ENCODE results near the gene ECM2.
"Not testable (repeated sequence)": the region's sequence is repeated elsewhere in the genome, so short reads cannot be mapped to it uniquely, and the experiment has no call there.

ECM2 gene

DNA sequence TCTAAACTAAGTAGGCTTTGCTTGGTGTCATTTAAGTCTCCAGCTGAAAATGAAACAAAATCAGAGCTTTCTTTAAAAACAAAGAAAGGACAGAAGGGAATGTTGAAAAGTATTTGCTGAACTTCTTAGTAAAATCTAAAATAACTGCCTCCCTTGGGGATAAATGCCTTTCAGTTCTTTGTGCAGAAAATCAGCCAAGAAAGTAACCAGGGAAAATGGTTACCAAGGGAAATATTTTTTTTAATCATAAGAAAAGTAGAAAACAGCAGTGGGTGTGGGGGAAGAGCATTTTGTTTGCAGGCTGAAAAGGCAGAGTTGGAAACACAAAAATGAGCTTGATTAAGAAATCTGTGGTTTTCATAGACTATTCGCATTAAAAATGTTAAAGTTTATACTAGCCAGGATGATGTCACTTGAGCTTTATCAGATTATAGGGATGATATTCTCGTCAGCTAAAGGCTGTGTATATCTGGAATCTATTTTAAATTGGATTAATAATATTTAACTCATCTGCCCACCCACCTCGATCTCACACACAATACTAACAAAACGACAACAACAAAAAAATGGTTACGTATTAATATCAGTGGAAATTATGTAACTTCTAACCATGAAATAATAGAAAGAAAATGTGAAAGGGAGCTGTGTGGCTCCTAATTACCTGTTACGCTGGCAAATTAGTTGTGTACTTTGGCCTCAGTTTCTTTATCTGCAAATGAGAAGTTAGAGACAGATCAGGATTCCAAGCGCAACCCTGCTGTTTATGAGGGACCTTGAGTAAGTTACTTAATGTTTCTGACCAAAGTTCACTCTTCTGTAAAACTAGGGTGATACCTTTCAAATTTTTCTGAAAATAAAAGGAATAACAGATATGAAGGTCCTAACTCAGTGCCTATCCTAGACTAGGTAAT lies at the start of gene ECM2:
TSS of gene ECM2 (minus strand) at position 51 of the 911 bp plus-strand sequence. CDS start 13,124 bp downstream, outside the sequence.
- DNase-seq: no peak

DNA sequence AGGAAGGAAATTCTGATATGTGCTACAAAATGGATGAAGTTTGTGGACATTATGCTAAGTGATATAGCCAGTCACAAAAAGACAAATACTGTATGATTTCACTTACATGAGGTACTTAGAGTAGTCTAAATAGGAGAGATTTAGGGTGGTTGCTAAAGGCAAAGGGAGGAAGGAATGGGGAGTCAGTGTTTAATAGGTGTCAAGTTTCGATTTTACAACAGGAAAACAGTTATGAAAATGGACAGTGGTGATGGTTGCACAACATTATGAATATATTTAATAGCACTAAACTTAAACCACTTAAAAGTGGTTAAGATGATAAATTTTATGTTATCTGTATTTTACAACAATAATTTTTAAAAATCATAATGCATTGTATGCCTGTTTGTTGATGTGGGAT lies 40.4 kb upstream of the ECM2 start:
- DNase-seq: no peak

- not testable (repeated sequence) for DNase-seq
These were observed 37.8 kb upstream of the ECM2 start for GRCh38 chr9:92573612-92574011.

DNA sequence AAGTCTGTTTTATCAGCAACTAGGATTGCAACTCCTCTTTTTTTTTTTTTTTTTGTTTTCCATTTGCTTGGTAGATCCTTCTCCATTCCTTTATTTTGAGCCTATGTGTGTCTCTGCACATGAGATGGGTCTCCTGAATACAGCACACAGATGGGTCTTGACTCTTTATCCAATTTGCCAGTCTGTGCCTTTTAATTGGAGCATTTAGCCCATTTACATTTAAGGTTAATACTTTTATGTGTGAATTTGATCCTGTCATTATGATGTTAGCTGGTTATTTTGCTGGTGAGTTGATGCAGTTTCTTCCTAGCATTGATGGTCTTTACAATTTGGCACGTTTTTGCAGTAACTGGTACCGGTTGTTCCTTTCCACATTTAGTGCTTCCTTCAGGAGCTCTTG lies 36.1 kb upstream of the ECM2 start:
- not testable (repeated sequence) for DNase-seq

GRCh38 chr9:92564982-92565381 lies 29.2 kb upstream of the ECM2 start:
- DNase-seq: no peak

DNA sequence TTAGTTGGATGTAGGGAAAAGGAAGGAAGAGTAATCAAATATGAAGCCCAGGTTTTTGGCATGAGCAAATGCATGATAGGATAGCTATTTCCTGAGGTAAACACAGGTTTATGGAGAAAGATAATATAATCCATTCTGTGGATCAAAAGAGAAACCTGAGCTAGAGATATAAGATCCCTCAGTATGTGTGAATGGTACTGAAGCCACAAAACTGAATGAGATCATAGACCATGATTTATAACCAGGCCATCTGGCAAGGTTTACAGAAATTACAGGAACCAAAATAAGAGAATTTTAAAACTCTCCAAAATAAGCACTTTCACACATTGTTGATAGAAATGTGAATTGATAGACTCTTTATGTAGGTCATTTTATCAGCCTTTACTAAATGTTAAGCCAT lies 28.7 kb upstream of the ECM2 start:
- DNase-seq: no peak

DNA sequence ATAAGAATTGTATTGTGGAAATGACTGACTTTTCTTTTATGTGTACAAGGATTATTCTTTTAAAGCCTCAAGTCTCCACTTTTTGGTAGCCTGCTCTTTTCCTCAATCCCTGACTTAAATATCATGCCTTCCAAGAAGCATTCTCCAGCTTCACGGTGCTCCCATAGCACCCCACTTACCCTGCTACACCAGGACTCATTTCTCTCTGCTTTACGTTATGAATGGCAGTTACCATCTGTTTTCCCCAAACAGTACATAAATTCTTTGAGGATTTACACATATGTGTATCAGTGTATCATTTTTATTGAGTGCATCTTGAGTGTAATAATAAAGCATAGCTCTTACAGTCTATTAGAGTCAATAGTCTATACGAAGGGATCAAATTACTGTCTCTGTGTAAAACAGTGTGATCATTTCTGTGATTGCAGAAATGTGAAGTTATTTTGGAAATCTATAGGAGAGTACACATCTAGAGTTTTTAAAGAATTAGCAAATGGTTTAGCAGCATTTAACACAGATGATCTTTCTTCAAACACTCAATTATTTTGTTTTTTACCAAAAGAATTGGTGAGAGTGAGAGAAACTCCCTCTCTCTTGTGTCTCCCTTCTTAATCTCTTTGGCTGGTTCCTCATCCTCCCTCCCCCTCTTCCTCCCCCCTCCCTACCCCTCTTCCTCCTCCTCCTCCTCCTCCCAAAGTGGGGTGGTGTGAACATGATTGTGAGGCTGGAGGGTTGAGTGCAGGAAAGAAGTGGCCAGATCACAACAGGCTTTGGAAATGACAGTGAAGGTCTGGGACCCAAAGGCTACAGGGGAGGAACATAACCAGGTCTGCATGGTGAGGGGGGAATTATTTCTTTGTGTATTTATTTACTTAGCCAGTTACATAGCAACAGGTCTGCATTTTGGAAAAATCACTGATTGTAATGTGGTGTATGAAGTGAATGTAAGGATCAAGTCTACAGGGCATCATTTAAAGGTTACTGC lies 27.6 kb upstream of the ECM2 start:
- no peak for DNase-seq

DNA sequence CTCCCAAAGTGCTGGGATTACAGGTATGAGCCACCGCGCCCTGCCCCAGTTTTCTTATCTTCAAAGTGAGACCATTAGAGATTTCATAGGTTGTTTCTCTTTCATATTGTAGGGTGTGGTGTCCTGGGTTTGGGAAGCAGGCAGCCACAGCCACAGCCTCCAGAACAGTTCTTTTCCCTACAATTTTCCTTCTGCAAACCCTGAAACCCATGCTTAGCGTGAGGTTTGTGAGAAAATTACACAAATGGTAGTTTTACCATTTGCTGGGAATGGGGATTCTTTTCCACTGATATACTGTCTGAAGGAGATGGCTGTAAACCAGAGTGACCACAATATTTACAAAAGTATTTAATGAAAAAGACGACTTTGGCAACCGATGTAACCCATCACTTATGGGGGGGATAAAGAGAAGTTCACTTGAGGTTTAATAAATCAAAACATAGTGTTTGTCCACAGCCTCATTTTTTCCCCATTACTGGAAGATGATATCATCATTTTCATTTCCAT lies 26.7 kb upstream of the ECM2 start:
- no peak for DNase-seq

- no peak for DNase-seq
These were observed 25.9 kb upstream of the ECM2 start for GRCh38 chr9:92561374-92562330.

- no peak for DNase-seq
These were observed 23.0 kb upstream of the ECM2 start for GRCh38 chr9:92558612-92559374.

DNA sequence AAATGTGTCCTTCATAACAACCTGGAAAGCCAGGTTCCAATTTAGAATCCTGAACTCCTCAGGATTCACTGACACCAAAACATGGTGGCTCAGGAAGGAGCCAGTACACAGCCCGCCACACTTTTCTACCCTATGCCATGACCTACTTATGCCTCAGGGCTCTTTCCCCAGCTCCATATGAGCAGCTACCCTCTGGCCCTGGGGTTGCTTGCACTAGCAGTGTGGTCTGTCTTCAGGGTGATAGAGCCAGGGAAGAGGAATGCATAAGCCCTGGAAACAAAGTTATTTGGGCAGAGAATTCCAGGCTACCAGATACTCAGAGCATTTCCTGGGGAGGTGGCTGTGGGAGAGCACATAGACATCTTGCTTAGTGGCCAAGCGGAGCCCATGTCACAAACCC lies 15.0 kb upstream of the ECM2 start:
- no peak for DNase-seq

GRCh38 chr9:92547356-92547755 lies 11.6 kb upstream of the ECM2 start:
- DNase-seq: no peak

GRCh38 chr9:92545002-92545510 lies 9.3 kb upstream of the ECM2 start:
- DNase-seq: no peak

DNA sequence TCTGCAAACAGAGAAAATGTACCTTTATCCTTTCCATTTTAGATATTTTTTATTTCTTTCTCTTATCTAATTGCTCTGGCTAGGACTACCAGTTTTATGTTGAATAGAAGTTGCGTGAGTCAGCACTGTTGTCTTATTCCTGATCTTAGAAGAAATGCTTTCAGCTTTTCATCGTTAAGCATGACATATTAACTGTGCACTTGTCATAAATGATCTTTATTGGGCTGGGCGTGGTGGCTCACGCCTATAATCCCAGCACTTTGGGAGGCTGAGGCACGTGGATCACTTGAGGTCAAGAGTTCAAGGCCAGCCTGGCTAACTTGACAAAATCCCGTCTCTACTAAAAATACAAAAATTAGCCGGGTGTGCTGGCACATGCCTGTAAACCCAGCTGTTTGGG lies 8.2 kb upstream of the ECM2 start:
- no peak for DNase-seq

DNA sequence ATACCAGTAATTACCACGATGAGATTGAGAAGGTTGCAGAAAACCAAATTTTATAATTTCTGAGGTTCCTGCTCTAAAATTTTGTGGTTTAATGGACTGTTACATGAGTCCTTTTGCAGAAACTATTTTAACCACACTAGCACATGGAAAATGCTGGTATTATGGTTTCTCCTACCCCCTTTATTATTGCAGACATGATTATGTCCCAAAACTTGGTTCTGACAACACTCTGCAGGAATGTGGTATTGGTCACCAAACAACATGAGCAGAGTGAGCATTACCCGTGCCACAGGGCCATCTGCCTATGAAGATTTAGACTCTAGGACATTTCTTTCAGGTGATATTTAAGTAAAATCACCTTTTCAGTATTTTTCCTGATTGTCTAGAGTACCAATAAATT lies 2.8 kb upstream of the ECM2 start:
- DNase-seq: no peak

GRCh38 chr9:92534674-92535073 lies 1.1 kb downstream of the ECM2 start:
- DNase-seq: no peak

DNA sequence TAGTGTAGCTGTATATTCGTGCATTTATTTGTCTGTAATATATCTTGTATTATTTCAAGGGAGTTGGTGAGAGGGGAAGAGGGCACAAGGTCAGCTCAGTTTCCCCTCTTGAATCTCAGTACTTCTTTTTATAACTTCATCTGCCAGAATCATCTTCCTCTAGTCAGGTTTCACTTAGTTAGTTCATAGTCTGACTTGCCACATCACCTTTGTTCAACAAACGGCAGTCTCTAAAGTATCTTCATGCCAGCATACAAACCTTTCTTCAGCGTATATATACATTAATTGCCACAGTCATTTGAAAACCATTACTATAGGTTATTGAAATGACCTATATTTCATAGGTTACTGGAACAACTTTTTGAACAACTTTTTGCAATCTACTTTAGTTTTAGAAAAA lies 1.6 kb downstream of the ECM2 start:
- no peak for DNase-seq

DNA sequence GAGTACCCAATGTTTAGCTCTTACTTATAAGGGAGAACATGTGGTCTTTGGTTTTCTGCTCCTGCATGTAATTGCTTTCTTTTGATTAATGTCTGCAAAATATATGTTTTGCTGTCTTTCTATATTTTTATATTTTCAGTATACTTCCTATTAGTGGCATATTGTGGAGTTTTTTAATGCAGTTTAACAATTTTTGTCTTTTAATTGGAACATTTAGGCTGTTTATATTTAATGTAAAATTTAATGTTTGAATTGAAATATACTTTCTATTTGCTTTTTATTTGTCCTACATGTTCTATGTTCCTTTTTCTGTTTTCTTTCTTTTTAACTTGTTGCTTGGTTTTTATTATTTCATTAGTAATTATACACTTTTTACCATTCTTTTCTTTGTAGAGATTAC lies 4.9 kb downstream of the ECM2 start:
- DNase-seq: no peak

GRCh38 chr9:92529124-92529523 lies 6.7 kb downstream of the ECM2 start:
- no peak for DNase-seq

GRCh38 chr9:92528522-92528849 lies 7.3 kb downstream of the ECM2 start:
- DNase-seq: no peak

DNA sequence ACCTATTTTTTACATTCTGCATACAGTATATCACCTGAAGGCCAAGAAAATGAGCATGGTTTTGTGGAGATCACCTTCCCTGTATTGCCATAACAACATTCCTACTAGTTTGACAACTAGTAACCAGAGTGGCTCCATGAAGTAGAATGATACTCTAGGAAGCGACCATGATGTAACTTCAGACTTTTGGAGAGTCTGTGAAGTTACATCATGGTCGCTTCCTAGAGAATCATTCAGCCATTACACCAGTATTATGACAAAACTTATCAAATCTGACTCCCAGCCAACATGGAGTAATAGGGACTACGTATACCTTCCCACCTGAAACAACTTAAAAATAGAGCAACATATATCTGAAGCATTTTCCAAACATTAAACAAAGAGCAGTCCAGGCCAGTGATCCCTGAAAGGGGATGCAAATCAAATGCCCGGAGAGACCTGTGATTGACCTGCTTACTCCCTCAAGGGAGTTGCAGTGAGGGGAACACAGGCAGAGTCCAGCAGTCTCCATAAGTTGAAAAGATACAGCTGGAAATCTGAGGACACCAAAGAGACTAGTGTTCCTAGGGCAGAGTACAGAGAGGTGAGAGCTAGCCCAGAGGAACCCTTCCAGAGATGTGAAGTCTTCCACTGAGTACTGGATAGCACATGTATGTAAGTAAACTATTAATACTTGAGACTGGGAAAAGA lies 7.8 kb downstream of the ECM2 start:
- no peak for DNase-seq
